HEK293T (cell line): Measurements from ENCODE around the gene NUTM2A.
"Not testable (repeated sequence)": the region's sequence is repeated elsewhere in the genome, so short reads cannot be mapped to it uniquely, and the experiment has no call there.

Experiments used
- BHLHE40 ChIP-seq: fragments of 450-650 bp; IDR thresholded peaks from 2 replicates; pipeline ENCODE4 v1.6.1; 2016; ENCODE audit warnings: mild to moderate bottlenecking, moderate library complexity, borderline replicate concordance
- FOXK2 ChIP-seq: fragments of 450-650 bp; IDR thresholded peaks from 2 replicates; pipeline ENCODE4 v1.6.1; 2016; ENCODE audit warnings: mild to moderate bottlenecking
- SUZ12 ChIP-seq: fragments of 450-650 bp; IDR thresholded peaks from 2 replicates; pipeline ENCODE4 v1.6.1; 2016; ENCODE audit warnings: mild to moderate bottlenecking

DNA sequence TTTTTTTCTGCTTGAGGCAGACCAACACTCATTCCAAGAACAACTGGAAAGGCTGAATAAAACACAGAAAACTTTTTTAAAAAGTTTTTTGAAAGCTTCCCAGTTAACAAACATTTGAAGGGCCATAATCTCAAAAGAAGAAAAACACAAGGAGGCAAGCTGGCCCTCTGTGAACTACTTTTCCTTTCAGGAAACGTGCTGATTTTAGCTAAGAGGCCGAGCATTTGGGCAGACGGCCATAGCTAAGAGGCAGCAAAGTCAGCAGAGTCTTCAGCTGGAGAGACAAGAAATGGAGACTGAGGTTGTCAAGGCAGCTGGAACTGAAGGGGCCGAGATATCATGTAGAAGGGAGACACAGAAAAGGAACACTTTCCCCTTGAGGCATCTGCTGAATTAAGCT, 18.3 kb upstream of the NUTM2A start:
- not testable (repeated sequence) for TF ChIP-seq FOXK2, SUZ12, BHLHE40
